HG03442 (cell line): ENCODE measurements around the gene DTX3L.

Source experiments
- ATAC-seq: cut with Tn5 transposase; IDR thresholded peaks from one replicate; pipeline ENCODE4 v1.9.1; 2021; ENCODE audit warnings: mild to moderate bottlenecking, moderate library complexity; ENCODE audit not compliant: unreplicated experiment

Gene DTX3L

GRCh38 chr3:122602011-122602710 lies 38.0 kb downstream of the DTX3L start:
- ATAC-seq, result no peak

GRCh38 chr3:122603056-122603455 lies 38.9 kb downstream of the DTX3L start:
- ATAC-seq, result no peak

GRCh38 chr3:122606330-122606729 lies 42.2 kb downstream of the DTX3L start:
- ATAC-seq, result no peak

GRCh38 chr3:122608916-122609315 lies 44.8 kb downstream of the DTX3L start:
- ATAC-seq, result no peak

GRCh38 chr3:122609798-122610559 lies 45.8 kb downstream of the DTX3L start:
- peak; percentile 93 for ATAC-seq

GRCh38 chr3:122612696-122613095 lies 48.6 kb downstream of the DTX3L start:
- ATAC-seq, result no peak

GRCh38 chr3:122615303-122615702 lies 51.2 kb downstream of the DTX3L start:
- no peak for ATAC-seq

GRCh38 chr3:122618614-122619013 lies 54.5 kb downstream of the DTX3L start:
- ATAC-seq, result no peak

- no peak for ATAC-seq
Measured at GRCh38 chr3:122619040-122619439, 54.9 kb downstream of the DTX3L start.

- ATAC-seq, result no peak
Measured at GRCh38 chr3:122620399-122620798, 56.3 kb downstream of the DTX3L start.

GRCh38 chr3:122621112-122621511 lies 57.0 kb downstream of the DTX3L start:
- ATAC-seq, result no peak

GRCh38 chr3:122623031-122623829 lies 59.1 kb downstream of the DTX3L start:
- no peak for ATAC-seq
